T-cell (primary cell): ENCODE data around the gene DNASE1L1. TPM values are rescaled to one million over a fixed set of nuclear protein-coding genes. Genes with fewer than 3 reads are reported as not detected.

Experiments
- ATAC-seq, 4 experiments: fragments of 200-7000 bp in 3 of 4; fragments of 150-1000 bp in 1 of 4; cut with Tn5 transposase; replicated peaks in 1 of 4; 1 replicate in 3 of 4; 2 replicates in 1 of 4; pipeline ENCODE4 v1.10.0; 2021; ENCODE audit warnings: moderate library complexity in 3 of 4, mild to moderate bottlenecking in 2 of 4, moderate number of reproducible peaks in 1 of 4
- CTCF ChIA-PET, 2 donors: fragments of 300-600 bp; sonication (Branson Sonifier 250); formaldehyde crosslinking; loops; one replicate each; lab custom pipeline; 2022; ENCODE audit warnings: antibody characterized with exemption in 2 of 2; lab: Charles Lee
- POLR2A ChIA-PET, 2 donors: fragments of 300-600 bp; sonication (Branson Sonifier 250); formaldehyde crosslinking; loops; one replicate each; lab custom pipeline; 2022; ENCODE audit warnings: antibody characterized with exemption in 2 of 2; lab: Charles Lee
- DNase-seq, 35 experiments: peaks; one replicate each; pipeline versions ENCODE4 v3.0.0 to v3.0.0-alpha.2; 2013 to 2023
- H3K27ac ChIP-seq: one replicate; pipeline ENCODE4 v1.5.1; 2013; ENCODE audit warnings: low read length
- H3K27me3 ChIP-seq, 2 experiments: replicated peaks in 1 of 2; 1 replicate in 1 of 2; 2 replicates in 1 of 2; pipeline versions ENCODE4 v1.6.1 to v1.7.0; 2013; ENCODE audit warnings: low read length in 1 of 2, mixed read lengths in 1 of 2; ENCODE audit not compliant: control insufficient read depth in 2 of 2, insufficient read depth in 2 of 2; ENCODE audit errors: extremely low read depth in 1 of 2
- H3K36me3 ChIP-seq, 2 donors: 1 replicate in 1 of 2; 2 replicates in 1 of 2; pipeline versions ENCODE4 v1.6.1 to v1.7.0; 2013; ENCODE audit warnings: low read length in 1 of 2; ENCODE audit not compliant: control insufficient read depth in 2 of 2, insufficient read depth in 1 of 2; ENCODE audit errors: extremely low read depth in 1 of 2
- H3K4me1 ChIP-seq, 2 experiments: 1 replicate in 1 of 2; 2 replicates in 1 of 2; pipeline versions ENCODE4 v1.6.1 to v1.7.0; 2013; ENCODE audit warnings: low read length in 2 of 2, mixed read lengths in 1 of 2; ENCODE audit not compliant: insufficient read depth in 2 of 2, control insufficient read depth in 1 of 2; ENCODE audit errors: extremely low read depth in 1 of 2
- H3K4me3 ChIP-seq, 2 donors: 1 replicate in 1 of 2; 2 replicates in 1 of 2; pipeline versions ENCODE4 v1.5.1 to v1.7.0; 2013; ENCODE audit warnings: mild to moderate bottlenecking in 2 of 2, low read length in 1 of 2, moderate library complexity in 1 of 2; ENCODE audit not compliant: control insufficient read depth in 1 of 2; ENCODE audit errors: extremely low read depth in 1 of 2
- H3K9me3 ChIP-seq: 2 replicates; pipeline ENCODE4 v1.7.0; 2013
- H3K27ac Mint-ChIP-seq, 2 donors: one replicate each; pipeline ENCODE4 v1.8.0; 2020 to 2021; ENCODE audit warnings: mild to moderate bottlenecking in 2 of 2, mixed read lengths in 2 of 2
- H3K27me3 Mint-ChIP-seq, 2 donors: one replicate each; pipeline ENCODE4 v1.8.0; 2021 to 2022; ENCODE audit warnings: mixed read lengths in 2 of 2
- H3K36me3 Mint-ChIP-seq: one replicate; pipeline ENCODE4 v1.8.0; 2021; ENCODE audit warnings: mixed read lengths
- H3K4me1 Mint-ChIP-seq, 3 donors: one replicate each; pipeline ENCODE4 v1.8.0; 2020 to 2022; ENCODE audit warnings: mixed read lengths in 3 of 3, mild to moderate bottlenecking in 1 of 3
- H3K4me3 Mint-ChIP-seq, 3 donors: one replicate each; pipeline ENCODE4 v1.8.0; 2020 to 2022; ENCODE audit warnings: mild to moderate bottlenecking in 3 of 3, mixed read lengths in 3 of 3, moderate library complexity in 3 of 3
- H3K9me3 Mint-ChIP-seq, 3 donors: one replicate each; pipeline ENCODE4 v1.8.0; 2020 to 2022; ENCODE audit warnings: mixed read lengths in 3 of 3
- WGBS: methylation state at CpG from one replicate; pipeline ENCODE4 v1.1.5; 2013; ENCODE audit warnings: missing lambda C conversion rate; ENCODE audit not compliant: insufficient coverage; 5-methylcytosine and 5-hydroxymethylcytosine counted together
- total RNA-seq, 35 experiments: library from RNA in 6 of 35; stranded (reverse) in 6 of 35; fragments of 120-200 nt in 1 of 35; gene quantifications; one replicate each; pipeline versions ENCODE4 v1.2.1 to v1.2.4 and lab custom pipeline; 2013 to 2026

The DNASE1L1 gene
- total RNA-seq, 5 donors from 2014 or later (not counting 1 experiment from before 2014, with no cell fraction given), result 22.6 to 31.3 (median 25.5) TPM

- H3K36me3 Mint-ChIP-seq, result no peaks in the 10 kb centered on the region
- peak overlapping the region in 1 of 2 donors; percentile 8 for H3K27ac Mint-ChIP-seq
- WGBS, result 88% methylated on average over 4 of the region's 14 CpGs
- ATAC-seq (no peak), DNase-seq (no peak)
- Histone ChIP-seq H3K4me3 (no peak overlapping the region), H3K9me3 (no peaks in the 10 kb centered on the region), H3K27ac (no peak overlapping the region), H3K4me1 (peaks cover 4 to 14% of the 10 kb centered on the region in 2 experiments), H3K27me3 (no peaks in the 10 kb centered on the region), H3K36me3 (peaks cover 3 to 15% of the 10 kb centered on the region in 2 donors)
- POLR2A ChIA-PET, result interaction anchor here in 1 of 2 donors (0.7 kb wide), 1 partner anchor 10 kb away, joined by 4 read pairs; no protein-coding TSS in a partner anchor
- CTCF ChIA-PET, result interaction anchor here in 1 of 2 donors (0.5 to 1.2 kb wide), 2 partner anchors 10 to 42 kb away, joined by 3 to 6 read pairs; no protein-coding TSS in a partner anchor
- no peaks in the 10 kb centered on the region for H3K9me3 Mint-ChIP-seq
- no peak overlapping the region for H3K4me3 Mint-ChIP-seq
- H3K4me1 Mint-ChIP-seq, result peaks cover 12 to 15% (median 12%) of the 10 kb centered on the region in 3 donors
- no peaks in the 10 kb centered on the region for H3K27me3 Mint-ChIP-seq
These were observed 25.4 kb downstream of the DNASE1L1 start for GRCh38 chrX:154383359-154384283.

- H3K9me3 ChIP-seq, result no peaks in the 10 kb centered on the region
- ChIA-PET CTCF (interaction anchor here in 1 of 2 donors (1.2 kb wide), 1 partner anchor 9 kb away, joined by 3 read pairs; no protein-coding TSS in a partner anchor), POLR2A (no interaction called here)
These were observed 26.5 kb downstream of the DNASE1L1 start for GRCh38 chrX:154382483-154383069.

GRCh38 chrX:154381271-154381670 is 27.8 kb downstream of the DNASE1L1 start:
- H3K4me1 ChIP-seq, result peaks cover 4 to 32% of the 10 kb centered on the region in 2 experiments
- DNase-seq, result no peak
- CTCF ChIA-PET, result no interaction called here
- Mint-ChIP-seq H3K36me3 (no peaks in the 10 kb centered on the region), H3K27ac (no peak overlapping the region), H3K4me1 (peaks cover 15 to 17% (median 15%) of the 10 kb centered on the region in 3 donors), H3K9me3 (no peaks in the 10 kb centered on the region), H3K27me3 (no peaks in the 10 kb centered on the region), H3K4me3 (peak overlapping the region in 1 of 3 donors; percentile 77)
- H3K36me3 ChIP-seq, result peaks cover 3 to 15% of the 10 kb centered on the region in 2 donors
- WGBS, result no CpG with 5 or more reads among the region's 6 CpGs
- H3K27me3 ChIP-seq, result no peaks in the 10 kb centered on the region
- no peak overlapping the region for H3K27ac ChIP-seq
- H3K9me3 ChIP-seq, result no peaks in the 10 kb centered on the region
- H3K4me3 ChIP-seq, result no peak overlapping the region
- POLR2A ChIA-PET, result interaction anchor here in 1 of 2 donors (0.6 to 0.7 kb wide), 2 partner anchors 23 to 108 kb away, joined by 3 to 4 read pairs; no protein-coding TSS in a partner anchor
- no peak for ATAC-seq

More at GRCh38 chrX:154382483-154383069, 26.5 kb downstream of the DNASE1L1 start:
- ATAC-seq, result no peak
- H3K4me3 Mint-ChIP-seq, result no peak overlapping the region
- Histone ChIP-seq H3K27me3 (no peaks in the 10 kb centered on the region), H3K4me1 (peaks cover 4 to 20% of the 10 kb centered on the region in 2 experiments), H3K27ac (no peak overlapping the region), H3K36me3 (peaks cover 3 to 15% of the 10 kb centered on the region in 2 donors), H3K4me3 (no peak overlapping the region)
- no peak for DNase-seq
- WGBS, result 100% methylated on average over 1 of the region's 11 CpGs
- H3K9me3 Mint-ChIP-seq, result no peaks in the 10 kb centered on the region
- H3K27me3 Mint-ChIP-seq, result no peaks in the 10 kb centered on the region
- peaks cover 14 to 15% (median 14%) of the 10 kb centered on the region in 3 donors for H3K4me1 Mint-ChIP-seq
- H3K27ac Mint-ChIP-seq, result peak overlapping the region in 1 of 2 donors; percentile 56
- H3K36me3 Mint-ChIP-seq, result no peaks in the 10 kb centered on the region

GRCh38 chrX:154380787-154381186 is 28.3 kb downstream of the DNASE1L1 start:
- no peaks in the 10 kb centered on the region for H3K9me3 ChIP-seq
- no peaks in the 10 kb centered on the region for H3K9me3 Mint-ChIP-seq
- 87% methylated on average over 3 of the region's 14 CpGs for WGBS
- H3K27me3 ChIP-seq, result no peaks in the 10 kb centered on the region
- peaks cover 4 to 32% of the 10 kb centered on the region in 2 experiments for H3K4me1 ChIP-seq
- ChIA-PET POLR2A (interaction anchor here in 1 of 2 donors (0.6 kb wide), 1 partner anchor 109 kb away, joined by 4 read pairs; no protein-coding TSS in a partner anchor), CTCF (no interaction called here)
- peak overlapping the region; percentile 77 to 84 (median 81) for H3K4me3 Mint-ChIP-seq
- peak overlapping the region; percentile 74 to 93 for H3K27ac Mint-ChIP-seq
- DNase-seq (no peak), ATAC-seq (no peak)
- no peak overlapping the region for H3K4me3 ChIP-seq
- H3K36me3 ChIP-seq, result peaks cover 3 to 15% of the 10 kb centered on the region in 2 donors
- H3K27me3 Mint-ChIP-seq, result no peaks in the 10 kb centered on the region
- H3K36me3 Mint-ChIP-seq, result no peaks in the 10 kb centered on the region
- peaks cover 15 to 17% (median 15%) of the 10 kb centered on the region in 3 donors for H3K4me1 Mint-ChIP-seq
- peak overlapping the region; percentile 97 for H3K27ac ChIP-seq

- ATAC-seq (no peak), DNase-seq (no peak)
- CTCF ChIA-PET, result no interaction called here
- Mint-ChIP-seq H3K36me3 (no peaks in the 10 kb centered on the region), H3K4me1 (peaks cover 15 to 18% (median 17%) of the 10 kb centered on the region in 3 donors), H3K27ac (peak overlapping the region; percentile 80 to 89), H3K9me3 (no peaks in the 10 kb centered on the region), H3K27me3 (no peaks in the 10 kb centered on the region), H3K4me3 (peak overlapping the region; percentile 77 to 84 (median 81))
- POLR2A ChIA-PET, result interaction anchor here in 1 of 2 donors (0.6 to 1.0 kb wide), 2 partner anchors 9 to 10 kb away, joined by 3 to 5 read pairs; no protein-coding TSS in a partner anchor
- peaks cover 4 to 32% of the 10 kb centered on the region in 2 experiments for H3K4me1 ChIP-seq
- H3K4me3 ChIP-seq, result peak overlapping the region; percentile 67 to 69
- peaks cover 3 to 15% of the 10 kb centered on the region in 2 donors for H3K36me3 ChIP-seq
- H3K27ac ChIP-seq, result peak overlapping the region; percentile 97
- H3K27me3 ChIP-seq, result no peaks in the 10 kb centered on the region
- H3K9me3 ChIP-seq, result no peaks in the 10 kb centered on the region
- whole genome bisulfite sequencing, result 80% methylated on average over 1 of the region's 13 CpGs
These were observed 28.9 kb downstream of the DNASE1L1 start for GRCh38 chrX:154380153-154380552.

GRCh38 chrX:154379569-154379951 is 29.5 kb downstream of the DNASE1L1 start:
- H3K4me1 Mint-ChIP-seq, result peaks cover 15 to 20% (median 19%) of the 10 kb centered on the region in 3 donors
- H3K36me3 Mint-ChIP-seq, result no peaks in the 10 kb centered on the region
- POLR2A ChIA-PET, result interaction anchor here in 1 of 2 donors (0.6 to 1.1 kb wide), 3 partner anchors 9 to 32 kb away, joined by 3 to 5 read pairs (median 3); no protein-coding TSS in a partner anchor
- 0% methylated on average over 16 of the region's 38 CpGs for WGBS
- DNase-seq, result no peak
- Histone ChIP-seq H3K9me3 (no peaks in the 10 kb centered on the region), H3K4me3 (peak overlapping the region; percentile 67 to 69), H3K27ac (peak overlapping the region; percentile 97), H3K36me3 (peaks cover 3 to 15% of the 10 kb centered on the region in 2 donors), H3K27me3 (no peaks in the 10 kb centered on the region), H3K4me1 (peaks cover 4 to 37% of the 10 kb centered on the region in 2 experiments)
- no peaks in the 10 kb centered on the region for H3K9me3 Mint-ChIP-seq
- H3K27me3 Mint-ChIP-seq, result no peaks in the 10 kb centered on the region
- no peak for ATAC-seq
- peak overlapping the region; percentile 77 to 84 (median 81) for H3K4me3 Mint-ChIP-seq
- H3K27ac Mint-ChIP-seq, result peak overlapping the region; percentile 80 to 89
- CTCF ChIA-PET, result no interaction called here
